HG02610 (cell line): Measurements from ENCODE around the gene OBSCN.

Source experiments
- ATAC-seq: cut with Tn5 transposase; IDR thresholded peaks from one replicate; pipeline ENCODE4 v1.9.1; 2021; ENCODE audit warnings: mild to moderate bottlenecking, moderate library complexity; ENCODE audit not compliant: unreplicated experiment

The OBSCN gene

DNA sequence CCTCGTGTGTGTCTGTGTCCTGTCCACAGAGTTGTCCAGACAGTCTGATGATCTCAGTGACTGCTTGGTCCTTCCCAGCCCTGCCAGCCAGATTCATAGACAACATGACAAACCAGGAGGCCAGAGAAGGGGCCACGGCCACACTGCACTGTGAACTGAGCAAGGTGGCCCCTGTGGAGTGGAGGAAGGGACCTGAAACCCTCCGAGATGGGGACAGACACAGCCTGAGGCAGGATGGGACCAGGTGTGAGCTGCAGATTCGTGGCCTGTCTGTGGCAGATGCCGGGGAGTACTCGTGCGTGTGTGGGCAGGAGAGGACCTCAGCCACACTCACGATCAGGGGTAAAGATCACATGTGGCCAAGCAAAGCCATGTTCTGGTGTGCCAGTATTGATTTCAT is 96.4 kb downstream of the OBSCN start:
- ATAC-seq = no peak

DNA sequence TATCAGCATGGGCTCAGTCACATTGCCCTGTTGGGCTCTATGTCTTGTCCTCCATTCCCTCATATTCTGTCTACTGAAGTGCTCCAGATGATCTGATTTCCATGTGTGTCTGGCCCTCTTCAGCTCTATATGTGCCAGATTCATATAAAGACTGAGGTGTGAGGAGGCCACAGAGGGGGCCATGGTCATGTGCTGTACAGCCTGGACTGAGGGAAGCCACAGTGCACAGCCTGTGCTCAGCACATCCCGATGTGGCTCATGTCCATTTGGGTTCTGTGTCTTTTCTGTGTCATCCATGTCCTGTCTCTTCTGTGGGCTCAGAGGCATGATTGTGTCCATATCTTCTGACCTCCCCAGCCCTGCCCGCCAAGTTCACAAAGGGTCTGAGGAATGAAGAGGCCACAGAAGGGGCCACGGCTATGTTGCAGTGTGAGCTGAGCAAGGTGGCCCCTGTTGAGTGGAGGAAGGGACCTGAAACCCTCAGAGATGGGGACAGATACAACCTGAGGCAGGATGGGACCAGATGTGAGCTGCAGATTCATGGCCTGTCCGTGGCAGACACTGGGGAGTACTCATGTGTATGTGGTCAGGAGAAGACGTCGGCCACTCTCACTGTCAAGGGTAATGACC is 97.0 kb downstream of the OBSCN start:
- ATAC-seq = no peak

DNA sequence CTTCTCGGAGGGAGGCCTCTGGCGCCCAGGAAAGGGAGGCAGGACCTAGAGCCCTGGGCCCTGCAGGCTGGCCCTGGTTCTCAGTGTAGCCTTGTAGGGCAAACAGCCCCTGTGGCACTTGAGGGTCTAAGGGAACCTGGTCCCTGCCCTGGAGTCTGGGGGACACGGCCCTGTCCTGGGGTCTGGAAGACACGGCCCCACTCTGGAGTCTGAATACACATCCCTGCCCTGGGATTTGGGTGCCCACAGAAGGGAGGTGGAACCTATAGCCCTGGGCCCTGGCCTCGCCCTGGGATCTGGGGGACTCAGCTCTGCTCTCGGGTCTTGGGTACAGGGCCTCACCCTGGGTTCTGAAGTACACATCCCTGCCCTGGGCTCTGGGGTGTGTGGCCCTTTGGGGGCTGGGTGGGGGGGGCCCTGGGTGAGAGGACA is 97.9 kb downstream of the OBSCN start:
- ATAC-seq = no peak

DNA sequence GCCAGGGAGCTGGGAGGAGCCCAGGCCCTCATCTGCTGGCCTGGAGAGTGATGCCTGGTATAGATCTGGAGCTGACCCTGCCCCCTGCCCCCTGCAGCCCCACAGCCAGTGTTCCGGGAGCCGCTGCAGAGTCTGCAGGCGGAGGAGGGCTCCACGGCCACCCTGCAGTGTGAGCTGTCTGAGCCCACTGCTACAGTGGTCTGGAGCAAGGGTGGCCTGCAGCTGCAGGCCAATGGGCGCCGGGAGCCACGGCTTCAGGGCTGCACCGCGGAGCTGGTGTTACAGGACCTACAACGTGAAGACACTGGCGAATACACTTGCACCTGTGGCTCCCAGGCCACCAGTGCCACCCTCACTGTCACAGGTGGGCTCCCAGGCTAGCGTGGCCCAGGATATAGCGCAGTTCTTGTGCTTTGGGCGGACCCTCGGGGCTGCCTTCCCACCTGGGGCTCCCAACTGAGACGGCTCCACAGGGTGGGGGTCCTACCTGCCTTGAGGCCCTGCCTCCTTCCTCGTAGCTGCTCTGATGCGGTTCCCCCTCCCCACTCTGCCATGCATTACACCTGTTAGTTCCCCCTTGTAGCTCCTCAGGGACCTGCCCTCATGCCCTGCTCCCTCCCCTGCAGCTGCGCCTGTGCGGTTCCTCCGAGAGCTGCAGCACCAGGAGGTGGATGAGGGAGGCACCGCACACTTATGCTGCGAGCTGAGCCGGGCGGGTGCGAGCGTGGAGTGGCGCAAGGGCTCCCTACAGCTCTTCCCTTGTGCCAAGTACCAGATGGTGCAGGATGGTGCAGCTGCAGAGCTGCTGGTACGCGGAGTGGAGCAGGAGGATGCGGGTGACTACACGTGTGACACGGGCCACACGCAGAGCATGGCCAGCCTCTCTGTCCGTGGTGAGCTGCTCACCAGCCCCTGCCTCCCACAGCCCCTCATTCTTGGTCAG is 98.7 kb downstream of the OBSCN start:
- ATAC-seq = no peak

DNA sequence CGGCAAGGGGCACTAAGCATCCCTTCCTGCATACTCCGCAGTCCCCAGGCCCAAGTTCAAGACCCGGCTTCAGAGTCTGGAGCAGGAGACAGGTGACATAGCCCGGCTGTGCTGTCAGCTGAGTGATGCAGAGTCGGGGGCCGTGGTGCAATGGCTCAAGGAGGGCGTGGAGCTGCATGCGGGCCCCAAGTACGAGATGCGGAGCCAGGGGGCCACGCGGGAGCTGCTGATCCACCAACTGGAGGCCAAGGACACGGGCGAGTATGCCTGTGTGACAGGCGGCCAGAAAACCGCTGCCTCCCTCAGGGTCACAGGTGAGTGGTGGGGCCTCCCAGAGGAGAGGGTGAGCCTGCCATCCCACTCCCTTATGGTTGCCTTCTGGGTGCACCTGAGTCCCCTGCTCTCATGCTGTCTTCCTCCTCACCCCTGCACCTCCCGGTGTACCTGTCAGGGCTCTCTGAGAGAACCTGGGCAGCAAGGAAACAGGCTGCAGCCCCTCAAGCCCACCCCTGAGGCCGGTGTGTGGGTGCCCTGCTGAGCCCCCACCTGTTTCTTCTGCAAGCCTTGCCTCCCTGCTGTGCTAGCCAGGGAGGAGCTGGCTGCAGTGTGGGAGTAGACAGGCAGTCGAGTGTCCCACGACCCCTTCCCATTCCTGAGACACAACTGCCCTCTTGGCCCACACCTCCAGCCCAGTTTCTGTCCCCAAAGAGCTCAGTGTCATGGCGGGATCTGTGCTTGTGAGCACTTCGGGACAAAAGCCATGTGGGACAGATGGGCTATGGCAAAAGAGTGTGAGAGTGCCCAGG is 99.6 kb downstream of the OBSCN start:
- ATAC-seq = no peak

DNA sequence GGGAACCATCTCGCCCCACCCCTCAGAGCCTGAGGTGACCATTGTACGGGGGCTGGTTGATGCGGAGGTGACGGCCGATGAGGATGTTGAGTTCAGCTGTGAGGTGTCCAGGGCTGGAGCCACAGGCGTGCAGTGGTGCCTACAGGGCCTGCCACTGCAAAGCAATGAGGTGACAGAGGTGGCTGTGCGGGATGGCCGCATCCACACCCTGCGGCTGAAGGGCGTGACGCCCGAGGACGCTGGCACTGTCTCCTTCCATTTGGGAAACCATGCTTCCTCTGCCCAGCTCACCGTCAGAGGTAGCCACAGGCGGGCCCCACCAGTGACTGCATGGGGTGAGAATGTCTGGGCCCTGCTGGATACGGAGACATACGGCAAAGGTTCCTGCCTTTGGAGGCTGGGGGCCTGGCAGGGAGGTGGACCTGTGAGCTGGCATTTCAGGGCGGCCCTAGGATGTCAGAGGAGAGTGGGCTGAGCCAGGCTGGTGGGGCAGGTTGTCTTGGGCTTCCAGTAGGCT is 100.3 kb downstream of the OBSCN start:
- no peak for ATAC-seq

DNA sequence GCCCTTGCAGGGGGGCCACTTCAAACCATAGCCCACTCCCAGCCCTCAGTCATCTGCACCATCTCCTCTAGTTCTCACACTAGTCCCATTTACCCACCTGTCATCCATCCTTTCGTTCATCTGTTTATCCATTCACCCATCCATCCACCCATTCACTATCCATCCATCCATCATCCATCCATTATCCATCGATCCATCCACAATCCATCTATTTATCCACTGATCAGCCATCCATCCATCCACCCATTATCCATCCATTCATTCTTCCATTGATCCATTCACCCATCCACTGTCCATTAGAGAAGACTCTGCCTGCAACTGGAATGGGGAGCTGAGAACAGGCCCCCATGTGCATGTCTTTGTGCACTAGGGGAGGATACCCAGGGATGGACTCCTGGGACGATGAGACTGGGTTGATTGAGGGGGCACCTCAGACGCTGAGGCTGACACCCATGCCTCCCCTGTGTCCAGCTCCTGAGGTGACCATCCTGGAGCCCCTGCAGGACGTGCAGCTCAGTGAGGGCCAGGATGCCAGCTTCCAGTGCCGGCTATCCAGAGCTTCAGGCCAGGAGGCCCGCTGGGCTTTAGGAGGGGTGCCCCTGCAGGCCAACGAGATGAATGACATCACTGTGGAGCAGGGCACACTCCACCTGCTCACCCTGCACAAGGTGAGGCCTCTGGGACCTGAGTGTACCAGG is 100.9 kb downstream of the OBSCN start:
- no peak for ATAC-seq

DNA sequence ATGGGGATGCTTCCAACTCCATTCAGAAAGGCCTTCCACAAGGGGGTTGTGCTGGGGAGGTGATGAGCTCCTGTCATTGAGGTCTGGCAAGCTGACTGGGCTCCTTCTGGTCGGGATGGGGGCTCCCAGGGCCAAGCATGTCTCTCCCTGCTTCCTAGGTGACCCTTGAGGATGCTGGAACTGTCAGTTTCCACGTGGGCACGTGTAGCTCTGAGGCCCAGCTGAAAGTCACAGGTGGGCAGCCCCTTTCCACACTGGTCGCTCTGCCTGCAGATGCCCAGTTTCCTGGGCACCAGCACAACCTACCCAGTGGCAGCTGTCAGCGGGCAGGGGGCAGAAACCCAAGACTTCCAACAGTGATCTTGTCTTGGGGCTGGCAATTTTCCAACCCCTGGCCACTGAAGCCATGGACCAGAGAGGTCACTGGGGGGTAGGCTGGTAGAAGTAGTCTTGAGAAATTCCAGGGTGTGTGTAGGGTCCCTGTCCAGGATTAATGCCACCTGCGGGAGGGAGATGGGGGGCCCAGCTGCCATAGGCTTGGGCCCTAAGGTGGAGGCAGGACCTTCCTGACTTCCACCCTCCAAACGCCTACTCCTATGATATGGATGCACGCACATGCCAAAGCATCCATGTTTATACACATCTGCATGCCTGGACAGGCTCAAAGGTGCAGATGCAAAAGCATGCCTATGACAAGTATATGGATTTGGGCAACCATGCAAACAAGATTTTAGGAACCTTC is 101.7 kb downstream of the OBSCN start:
- ATAC-seq = no peak

DNA sequence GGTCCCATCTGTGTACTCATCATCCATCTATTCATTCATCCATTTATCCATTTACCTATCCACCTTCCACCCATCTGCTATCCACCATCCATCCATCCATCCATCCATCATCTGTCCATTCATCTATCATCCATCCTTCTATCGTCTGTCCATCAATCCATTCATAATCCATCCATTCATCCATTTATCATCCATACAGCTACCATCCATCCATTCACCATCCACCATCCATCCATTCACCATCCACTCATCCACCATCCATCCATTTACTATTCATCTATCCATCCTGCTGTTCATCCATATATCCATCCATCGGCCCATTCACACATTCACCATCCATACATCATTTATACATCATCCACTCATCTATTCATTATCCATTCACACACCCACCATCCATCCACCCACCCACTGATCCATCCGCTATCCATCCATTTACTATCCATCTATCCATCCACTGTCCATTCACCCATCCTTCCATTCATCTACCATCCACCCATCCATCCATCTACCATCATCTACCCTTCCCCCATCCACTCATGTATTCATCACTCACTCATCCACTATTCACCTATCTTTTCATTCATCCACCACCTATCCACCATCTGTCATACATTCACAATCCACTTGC is 102.4 kb downstream of the OBSCN start:
- ATAC-seq = no peak

DNA sequence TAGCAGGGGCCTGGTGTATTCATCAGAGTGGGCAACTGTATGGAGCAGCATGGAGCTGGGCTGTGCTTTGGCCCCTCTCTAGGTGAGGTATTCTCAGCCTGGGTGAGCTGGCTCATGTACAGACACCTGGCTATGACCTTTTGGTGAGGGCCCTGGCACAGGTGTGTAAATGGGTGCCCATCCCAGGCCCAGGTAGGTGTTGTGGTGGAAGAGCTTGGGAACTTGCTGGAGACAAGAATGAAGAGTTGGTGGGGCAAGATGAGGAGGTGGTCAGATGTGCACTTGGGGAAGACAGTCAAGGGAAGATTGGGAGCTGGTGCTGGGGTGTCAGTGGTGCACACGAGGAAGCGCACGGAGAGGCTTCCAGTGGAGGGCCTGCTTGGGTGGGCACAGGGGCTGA is 103.2 kb downstream of the OBSCN start:
- ATAC-seq = no peak

DNA sequence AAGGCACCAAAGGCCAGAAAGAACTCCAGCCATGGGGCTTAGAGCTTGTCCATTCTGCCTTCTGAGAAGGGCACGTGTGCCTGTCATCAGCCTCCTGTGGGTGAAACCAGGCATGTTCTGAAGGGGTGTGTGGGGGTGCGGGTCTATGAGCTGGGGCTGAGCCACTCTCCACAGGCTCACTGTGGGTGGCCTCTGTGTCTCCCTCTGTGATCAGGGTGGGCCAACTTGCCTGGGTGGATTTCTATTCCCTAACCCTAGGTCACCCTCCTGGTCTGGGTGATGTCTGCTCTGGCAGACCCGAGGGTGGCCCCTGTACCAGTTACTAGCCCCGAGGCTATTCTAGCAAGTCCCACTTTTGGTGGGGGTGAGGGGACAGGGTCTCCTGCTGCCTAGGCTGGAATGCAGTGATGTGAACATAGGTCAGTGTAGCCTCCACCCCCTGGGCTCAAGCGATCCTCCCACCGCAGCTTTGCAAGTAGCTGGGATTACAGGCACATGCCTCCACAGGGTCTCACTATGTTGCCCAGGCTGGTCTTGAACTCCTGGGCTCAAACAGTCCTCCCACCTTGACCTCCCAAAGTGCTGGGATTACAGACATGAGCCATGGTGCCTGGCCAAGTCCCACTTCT is 104.4 kb downstream of the OBSCN start:
- ATAC-seq = no peak

DNA sequence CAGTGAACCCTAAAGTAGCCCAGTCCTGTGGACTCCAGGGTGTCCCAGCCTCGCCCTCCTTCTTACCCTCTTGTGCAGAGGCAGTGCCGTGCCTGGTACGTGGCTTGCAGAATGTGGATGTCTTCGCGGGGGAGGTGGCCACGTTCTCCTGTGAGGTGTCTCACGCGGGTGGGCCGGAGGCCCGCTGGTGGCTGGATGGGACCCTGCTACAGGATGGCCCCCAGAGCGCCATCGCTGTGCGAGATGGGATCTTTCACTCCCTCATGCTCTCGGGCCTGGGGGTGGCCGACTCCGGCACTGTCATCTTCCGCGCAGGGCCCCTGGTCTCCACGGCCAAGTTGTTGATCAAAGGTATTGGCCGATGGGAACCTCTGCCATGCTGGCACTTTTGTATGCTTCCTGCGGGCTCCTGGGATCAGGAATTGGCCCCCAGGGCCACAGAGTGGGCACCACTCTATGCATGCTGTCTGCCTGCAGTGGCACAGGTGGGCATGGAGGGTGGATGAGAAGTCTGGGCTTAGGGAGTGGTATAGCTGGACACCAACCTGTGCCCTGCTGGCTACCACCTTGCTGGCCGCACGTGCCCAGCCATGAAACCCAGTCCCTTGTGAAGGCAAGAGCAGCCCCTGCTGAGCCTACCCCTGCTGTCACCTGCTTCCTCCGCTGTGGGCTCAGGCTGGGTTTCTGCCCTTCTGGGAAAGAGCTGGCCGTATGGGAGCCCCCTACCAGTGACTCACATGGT is 105.9 kb downstream of the OBSCN start:
- no peak for ATAC-seq

DNA sequence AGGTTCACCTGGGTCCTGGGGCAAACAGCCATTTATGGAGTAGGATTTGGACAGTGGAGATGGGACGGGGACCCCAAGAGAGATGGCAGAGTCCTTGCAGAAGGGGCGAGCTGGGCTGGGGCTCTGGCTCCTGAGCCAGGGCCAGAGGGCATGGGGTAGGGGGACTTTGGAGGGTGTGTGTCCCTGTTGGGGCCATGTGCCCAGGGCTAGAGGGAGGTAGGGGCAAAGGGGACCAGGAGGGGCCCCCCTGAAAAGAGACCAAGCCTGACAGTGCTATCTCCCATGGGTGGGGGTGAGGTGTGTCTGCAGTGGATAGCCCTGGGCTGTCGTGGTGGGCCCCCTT is 106.4 kb downstream of the OBSCN start:
- ATAC-seq = no peak

DNA sequence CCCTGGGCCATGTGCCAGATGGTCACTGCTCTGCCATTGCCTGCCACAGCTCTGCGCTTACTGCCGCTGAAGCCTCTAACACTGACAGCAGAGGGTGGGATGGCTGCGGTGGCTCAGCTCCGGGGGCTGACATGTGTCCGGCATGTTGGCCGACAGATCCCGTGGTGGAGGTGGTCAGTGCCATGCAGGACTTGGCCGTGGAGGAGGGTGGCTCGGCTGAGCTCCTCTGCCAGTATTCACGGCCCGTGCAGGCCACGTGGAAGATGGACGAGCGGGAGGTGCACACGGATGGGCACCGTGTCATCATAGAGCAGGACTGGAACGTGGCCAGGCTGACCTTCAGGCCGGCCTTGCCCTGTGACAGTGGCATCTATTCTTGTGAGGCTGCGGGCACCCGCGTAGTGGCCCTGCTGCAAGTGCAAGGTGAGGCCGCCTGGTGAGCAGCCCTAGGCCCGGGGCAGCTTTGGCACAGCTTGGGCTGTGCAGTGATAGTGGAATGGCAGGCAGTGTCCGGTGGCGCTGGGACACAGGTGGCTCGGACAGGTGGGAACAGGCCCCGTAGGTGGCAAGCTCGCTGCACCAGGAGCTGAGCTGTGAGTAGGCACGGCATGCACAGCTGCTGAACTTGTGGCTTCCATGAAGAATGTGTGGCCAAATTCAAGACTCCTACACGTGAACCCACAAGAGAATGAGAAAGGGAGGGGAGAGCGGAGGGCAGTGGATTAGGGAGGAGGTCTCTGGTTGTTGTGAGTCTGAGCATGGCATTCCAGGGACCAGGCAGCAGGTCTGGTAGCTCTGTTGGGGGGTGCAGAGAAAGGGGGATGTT is 107.0 kb downstream of the OBSCN start:
- ATAC-seq = no peak

DNA sequence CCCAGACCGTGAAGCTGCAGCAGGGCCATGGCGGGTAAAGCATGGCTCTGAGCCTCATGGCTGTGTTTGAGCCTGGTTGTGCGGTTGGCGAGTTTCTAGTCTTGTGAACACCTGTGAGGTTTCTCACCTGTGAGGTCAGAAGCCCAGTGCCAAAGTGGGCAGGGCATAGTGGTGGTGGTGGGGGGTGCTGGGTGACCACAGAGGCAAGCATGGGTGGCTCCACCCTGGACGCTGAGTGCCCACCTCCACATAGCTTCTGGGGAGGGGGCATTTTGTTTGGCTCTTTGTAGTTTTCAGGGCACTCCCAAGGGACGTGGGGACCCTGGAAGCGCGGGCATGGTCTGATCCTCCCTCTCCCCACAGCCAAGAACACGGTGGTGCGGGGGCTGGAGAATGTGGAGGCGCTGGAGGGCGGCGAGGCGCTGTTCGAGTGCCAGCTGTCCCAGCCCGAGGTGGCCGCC is 107.7 kb downstream of the OBSCN start:
- ATAC-seq = no peak

DNA sequence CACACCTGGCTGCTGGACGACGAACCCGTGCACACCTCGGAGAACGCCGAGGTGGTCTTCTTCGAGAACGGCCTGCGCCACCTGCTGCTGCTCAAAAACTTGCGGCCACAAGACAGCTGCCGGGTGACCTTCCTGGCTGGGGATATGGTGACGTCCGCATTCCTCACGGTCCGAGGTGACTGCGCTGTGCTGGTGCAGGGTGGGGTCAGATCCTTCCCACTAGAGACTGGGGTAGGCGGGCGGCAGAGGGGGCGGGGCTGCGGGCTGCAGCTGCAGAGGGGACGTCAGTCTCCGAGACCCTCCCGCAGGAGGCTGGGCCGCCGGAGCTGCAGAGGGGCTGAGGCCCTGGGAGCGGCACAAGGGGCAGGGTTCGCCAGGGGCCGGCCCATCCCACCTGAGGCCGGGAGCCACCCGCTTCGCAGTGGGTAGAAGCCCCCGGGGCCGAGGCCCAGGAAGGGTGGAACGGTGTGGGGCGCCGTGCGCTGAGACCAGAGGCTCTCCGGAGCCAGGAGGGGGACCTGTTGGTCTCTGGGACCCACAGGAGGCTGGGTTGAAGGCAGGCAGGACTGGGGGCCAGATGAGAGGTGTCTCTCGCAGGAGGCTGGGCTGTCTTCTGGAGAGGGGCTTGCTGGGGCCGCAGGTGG is 108.2 kb downstream of the OBSCN start:
- ATAC-seq = no peak
